GM21381 (cell line): ENCODE measurements around the gene RAB15.

ENCODE experiments used
- ATAC-seq: cut with Tn5 transposase; IDR thresholded peaks from one replicate; pipeline ENCODE4 v1.9.1; 2021; ENCODE audit warnings: mild to moderate bottlenecking, moderate library complexity; ENCODE audit not compliant: unreplicated experiment

The RAB15 gene

GRCh38 chr14:64990939-64991338, 18.8 kb upstream of the RAB15 start:
- no peak for ATAC-seq

- no peak for ATAC-seq
Measured at GRCh38 chr14:64990296-64990695, 18.2 kb upstream of the RAB15 start.

GRCh38 chr14:64987438-64987767, 15.3 kb upstream of the RAB15 start:
- ATAC-seq: no peak

GRCh38 chr14:64986648-64987437, 14.7 kb upstream of the RAB15 start, which contains the start of gene FNTB:
FNTB (plus strand) TSS chr14:64986895; CDS start chr14:64986954, 59 bp downstream.
- peak; percentile 87 for ATAC-seq

DNA sequence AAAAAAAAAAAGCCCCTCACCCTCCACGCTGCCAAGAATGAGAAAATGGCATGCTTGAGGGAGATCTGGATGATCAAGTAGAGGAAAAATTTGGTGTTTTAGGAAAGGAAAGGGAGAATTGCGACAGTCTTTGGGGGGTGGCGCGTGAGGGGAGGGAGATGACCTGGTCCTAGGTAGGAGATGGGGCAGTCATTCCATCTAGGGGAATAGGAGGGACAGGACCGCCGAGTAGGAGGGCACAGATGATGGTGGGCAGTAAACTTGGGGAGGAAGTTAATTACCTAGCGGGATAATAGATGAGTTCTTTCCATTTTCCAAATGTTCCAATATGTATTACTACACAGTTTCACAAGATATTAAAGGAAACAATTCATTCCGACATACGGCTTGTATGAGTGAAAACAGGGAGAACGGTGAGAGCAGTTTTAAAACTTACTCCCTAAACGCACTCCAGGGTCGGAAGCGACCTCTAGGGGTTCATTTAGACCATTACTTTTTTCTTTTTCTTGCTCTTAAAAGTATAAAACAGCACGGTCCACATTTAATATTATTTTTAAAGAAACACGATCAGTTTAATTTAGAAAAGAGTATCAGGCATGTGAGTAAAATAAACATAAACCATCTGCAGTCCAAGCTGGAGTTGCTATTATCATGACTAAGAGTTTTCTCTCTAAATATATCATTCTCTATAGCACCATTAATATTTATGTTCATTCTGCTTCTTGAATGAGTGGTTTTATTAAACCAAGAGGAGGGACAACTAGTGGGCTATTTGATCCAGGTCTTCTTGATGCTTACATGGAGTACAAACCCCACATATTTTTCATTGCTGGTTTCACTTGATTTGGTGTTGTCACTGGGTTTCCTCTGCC, 11.5 kb upstream of the RAB15 start:
- no peak for ATAC-seq

DNA sequence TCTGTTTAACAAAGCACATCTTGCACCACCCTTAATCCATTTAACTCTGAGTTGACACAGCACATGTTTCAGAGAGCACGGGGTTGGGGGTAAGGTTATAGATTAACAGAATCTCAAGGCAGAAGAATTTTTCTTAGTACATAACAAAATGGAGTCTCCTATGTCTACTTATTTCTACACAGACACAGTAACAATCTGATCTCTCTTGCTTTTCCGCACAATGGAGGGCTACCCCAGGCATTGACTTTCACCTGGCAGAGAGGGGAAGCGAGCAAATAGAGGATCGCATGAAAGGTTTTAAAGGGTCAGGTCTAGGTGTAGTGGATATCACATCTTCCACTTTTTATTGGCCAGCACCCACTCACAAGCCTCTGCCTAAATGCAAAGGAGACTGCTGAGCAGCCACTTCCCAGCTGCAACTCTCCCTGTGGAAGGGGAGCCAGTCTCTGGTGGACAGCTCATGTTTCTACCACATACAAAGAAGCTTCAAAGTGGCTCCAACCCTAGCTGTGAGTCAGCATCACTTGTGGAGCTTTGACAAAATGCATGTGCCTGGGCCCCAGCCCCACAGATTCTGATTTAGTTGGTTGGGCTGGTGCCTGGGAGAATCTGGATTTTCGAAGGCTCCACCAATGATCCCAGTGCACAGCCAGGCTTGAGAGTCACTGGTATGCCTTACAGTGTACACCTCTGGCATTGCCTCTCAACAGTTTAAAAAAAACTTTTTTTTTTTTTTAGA, 7.4 kb upstream of the RAB15 start:
- no peak for ATAC-seq

DNA sequence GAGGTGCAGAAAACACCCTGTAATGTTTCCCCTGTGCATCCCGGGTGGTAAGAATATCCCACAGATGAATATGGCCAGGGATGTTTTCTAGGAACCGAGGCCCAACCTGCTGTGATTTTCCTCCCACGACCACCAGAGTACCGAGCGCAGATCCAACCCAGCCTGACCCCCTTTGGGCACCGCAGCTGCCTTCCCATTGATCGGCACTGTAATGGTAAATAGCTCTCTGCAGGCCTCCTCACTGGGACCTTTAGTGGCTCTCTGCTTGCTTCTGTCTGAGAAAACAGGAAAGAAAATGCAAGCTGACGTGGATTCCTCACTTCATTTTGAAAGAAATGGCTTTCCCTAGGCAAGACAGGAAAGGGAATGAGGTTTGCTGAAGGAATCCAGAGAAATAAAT, 2.4 kb upstream of the RAB15 start:
- ATAC-seq: no peak

DNA sequence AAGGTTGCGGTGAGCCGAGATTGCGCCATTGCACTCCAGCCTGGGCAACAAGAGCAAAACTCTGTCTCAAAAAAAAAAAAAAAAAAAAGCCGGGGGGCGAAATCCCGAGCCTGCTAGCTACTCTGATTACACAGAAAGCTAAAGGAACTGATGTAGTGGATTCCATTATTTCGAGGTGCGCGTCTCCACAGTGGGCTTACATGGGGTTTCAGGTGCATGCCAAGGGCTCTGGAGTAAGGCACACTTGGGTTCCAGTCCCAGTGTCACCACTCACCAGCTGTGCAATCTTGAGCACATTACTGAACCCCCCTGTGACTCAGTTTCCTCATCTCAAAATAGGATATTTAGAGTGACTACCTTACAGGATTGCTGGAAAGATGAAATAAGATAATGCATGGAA, 1.7 kb upstream of the RAB15 start:
- ATAC-seq: no peak

DNA sequence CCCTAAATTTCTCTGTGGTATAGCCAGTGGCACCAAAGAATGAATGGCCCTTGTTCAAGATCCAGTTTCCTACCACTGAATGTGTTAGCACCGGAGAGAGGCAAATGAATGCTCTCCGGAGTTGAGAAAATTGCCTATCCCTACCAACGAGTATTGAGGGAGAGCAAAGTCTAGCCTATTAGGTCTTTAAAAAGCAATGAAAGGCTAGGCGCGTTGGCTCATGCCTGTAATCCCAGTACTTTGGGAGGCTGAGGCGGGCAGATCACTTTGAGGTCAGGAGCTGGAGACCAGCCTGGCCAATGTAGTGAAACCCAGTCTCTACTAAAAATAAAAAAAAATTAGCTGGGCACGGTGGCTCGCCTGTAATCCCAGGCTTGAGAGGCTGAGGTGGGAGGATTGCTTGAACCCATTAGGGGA, 898 bp upstream of the RAB15 start:
- ATAC-seq: no peak

GRCh38 chr14:64971491-64971942, 619 bp downstream of the RAB15 start:
- ATAC-seq: no peak

DNA sequence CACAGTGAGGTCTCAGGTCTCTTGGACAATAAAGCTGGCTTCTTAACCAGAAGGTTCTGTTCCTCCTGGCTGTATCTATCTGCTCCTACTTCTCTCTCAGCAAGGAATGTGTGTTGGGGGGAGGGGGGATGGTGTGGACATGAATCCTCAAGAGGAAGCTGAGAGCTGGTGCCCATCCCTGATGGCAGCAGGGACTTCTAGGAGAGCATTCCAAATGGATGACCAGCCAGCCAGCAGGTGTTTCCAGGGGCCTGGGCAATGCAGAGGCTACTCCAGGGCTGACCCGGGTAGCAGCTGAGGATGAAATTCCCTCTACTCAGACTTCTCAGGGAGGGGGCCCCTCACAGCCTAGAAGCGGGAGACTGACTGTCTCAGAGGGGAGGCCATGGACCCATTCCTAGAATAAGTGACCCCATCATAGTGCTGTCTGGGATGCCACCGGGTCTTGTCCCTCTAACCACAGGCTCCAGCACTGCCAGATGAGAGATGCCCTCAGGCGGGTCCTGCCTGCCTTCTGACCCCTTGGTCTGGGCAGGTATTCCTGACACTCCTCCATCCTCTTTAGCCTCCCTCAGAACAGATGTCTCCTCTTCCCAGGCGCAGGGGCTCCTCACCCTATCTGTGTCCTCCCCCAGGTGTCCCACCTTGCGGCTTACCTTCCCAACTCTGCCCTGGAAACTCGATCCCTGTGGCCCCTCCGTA, 1.2 kb downstream of the RAB15 start:
- ATAC-seq: no peak

DNA sequence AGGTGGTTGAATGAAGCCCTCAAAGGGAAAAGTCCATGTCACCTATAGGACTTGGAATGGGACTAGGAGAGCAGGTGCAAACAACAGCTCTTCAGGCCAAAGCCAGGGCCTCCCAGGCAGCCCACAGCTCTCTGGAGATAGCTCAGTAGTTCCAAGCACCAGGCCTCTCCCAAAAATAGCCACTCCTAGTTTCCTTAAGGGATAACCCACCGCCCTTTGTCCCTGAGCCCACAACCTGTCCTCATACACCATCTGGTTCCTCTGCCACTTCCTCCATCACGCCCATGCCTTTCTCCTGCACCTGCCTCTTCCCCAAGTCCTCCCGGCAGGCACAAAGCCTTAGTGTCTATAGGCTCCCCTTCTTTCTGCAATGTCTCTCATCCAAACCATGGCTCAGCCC, 2.1 kb downstream of the RAB15 start:
- ATAC-seq: no peak

DNA sequence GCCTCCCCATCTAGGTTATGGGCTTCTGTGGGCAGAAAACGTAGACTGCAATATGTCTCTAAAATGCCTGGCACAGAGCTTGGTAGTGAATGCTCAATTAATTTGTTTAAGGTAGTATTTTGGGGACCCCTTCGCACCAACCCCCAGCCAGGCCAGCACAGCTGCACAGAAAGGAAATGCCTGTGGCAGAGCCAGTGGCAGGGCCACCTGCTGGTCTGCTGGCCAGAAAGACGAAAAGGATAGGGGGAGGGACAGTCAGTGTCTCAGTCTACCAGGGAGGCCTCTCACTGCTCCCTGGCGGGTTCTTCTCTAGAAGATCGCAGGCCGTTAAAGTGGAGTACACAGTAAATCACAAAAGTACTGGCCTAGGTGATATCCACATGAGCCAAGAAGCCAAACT, 3.5 kb downstream of the RAB15 start:
- ATAC-seq: no peak

GRCh38 chr14:64968167-64968566, 4.0 kb downstream of the RAB15 start:
- ATAC-seq: no peak

GRCh38 chr14:64966976-64967375, 5.2 kb downstream of the RAB15 start:
- ATAC-seq: no peak

- no peak for ATAC-seq
Measured at GRCh38 chr14:64965356-64966000, 6.7 kb downstream of the RAB15 start.

- no peak for ATAC-seq
Measured at GRCh38 chr14:64963611-64964010, 8.5 kb downstream of the RAB15 start.

DNA sequence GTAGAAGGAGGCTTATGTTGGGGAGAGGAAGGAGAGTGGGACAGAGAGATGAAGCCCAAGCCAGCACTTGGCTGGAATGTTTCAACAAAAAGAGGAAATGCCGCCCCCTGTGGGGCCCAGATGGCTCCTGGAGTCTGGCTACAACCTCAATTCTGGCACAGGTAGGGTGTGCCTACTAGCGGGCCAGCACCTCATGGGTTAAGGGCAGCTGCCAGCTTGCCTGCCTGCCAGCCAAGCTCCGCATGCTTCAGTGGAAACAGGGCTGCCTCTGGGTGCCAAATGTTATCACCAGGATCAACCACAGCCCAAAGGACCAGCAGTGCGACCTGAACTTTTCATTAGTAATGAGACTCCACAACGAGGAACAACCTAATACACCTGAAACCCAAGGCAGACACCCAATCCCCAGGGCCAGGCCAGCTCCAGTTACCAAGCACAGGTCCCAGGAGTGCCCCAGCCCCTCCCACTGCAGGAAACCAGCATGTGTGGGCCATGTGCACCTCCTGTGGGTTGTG, 11.3 kb downstream of the RAB15 start:
- no peak for ATAC-seq

GRCh38 chr14:64958743-64959142, 13.4 kb downstream of the RAB15 start:
- no peak for ATAC-seq

GRCh38 chr14:64958201-64958600, 13.9 kb downstream of the RAB15 start:
- ATAC-seq: no peak
